ENCODE measurements around the gene DYDC1. TPM values are rescaled to one million over a fixed set of nuclear protein-coding genes. Genes with fewer than 3 reads are reported as not detected.
"Not testable (repeated sequence)": the region's sequence is repeated elsewhere in the genome, so short reads cannot be mapped to it uniquely, and the experiment has no call there.

DYDC1 gene
- total RNA-seq, 1 experiment from 2014 or later, result not detected

DNA sequence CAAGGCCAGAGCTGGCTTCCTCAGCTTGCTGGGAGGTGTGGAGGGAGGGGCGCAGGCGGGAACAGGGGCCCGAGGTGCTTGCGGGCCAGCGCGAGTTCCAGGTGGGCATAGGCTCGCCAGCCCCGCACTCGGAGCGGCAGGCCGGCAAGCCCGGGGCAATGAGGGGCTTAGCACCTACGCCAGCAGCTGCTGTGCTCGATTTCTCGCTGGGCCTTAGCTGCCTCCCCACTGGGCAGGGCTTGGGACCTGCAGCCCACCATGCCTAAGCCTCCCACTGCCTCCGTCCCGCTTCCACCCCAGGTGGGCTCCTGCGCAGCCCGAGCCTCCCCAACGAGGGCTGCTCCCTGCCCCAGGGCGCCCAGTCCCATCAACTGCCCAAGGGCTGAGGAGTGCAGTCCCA lies 41.2 kb downstream of the DYDC1 start:
- Histone ChIP-seq H3K27me3 (replicated peaks; ENCODE audit: insufficient read depth, low read depth, low read length, poor library complexity) (no peaks in the 10 kb centered on the region), H3K9me3 (ENCODE audit: low read depth, low read length, poor library complexity, severe bottlenecking) (peaks cover 4% of the 10 kb centered on the region), H3K4me3 (ENCODE audit: low read depth, low read length, poor library complexity, severe bottlenecking) (no peak overlapping the region), H3K27ac (ENCODE audit: low read depth, low read length, poor library complexity, severe bottlenecking) (no peak overlapping the region), H3K36me3 (ENCODE audit: insufficient read depth, low read length, poor library complexity, severe bottlenecking) (no peaks in the 10 kb centered on the region), H3K4me1 (ENCODE audit: insufficient read depth, low read length, poor library complexity, severe bottlenecking) (no peaks in the 10 kb centered on the region)
- TF ChIP-seq, protein P1, sequence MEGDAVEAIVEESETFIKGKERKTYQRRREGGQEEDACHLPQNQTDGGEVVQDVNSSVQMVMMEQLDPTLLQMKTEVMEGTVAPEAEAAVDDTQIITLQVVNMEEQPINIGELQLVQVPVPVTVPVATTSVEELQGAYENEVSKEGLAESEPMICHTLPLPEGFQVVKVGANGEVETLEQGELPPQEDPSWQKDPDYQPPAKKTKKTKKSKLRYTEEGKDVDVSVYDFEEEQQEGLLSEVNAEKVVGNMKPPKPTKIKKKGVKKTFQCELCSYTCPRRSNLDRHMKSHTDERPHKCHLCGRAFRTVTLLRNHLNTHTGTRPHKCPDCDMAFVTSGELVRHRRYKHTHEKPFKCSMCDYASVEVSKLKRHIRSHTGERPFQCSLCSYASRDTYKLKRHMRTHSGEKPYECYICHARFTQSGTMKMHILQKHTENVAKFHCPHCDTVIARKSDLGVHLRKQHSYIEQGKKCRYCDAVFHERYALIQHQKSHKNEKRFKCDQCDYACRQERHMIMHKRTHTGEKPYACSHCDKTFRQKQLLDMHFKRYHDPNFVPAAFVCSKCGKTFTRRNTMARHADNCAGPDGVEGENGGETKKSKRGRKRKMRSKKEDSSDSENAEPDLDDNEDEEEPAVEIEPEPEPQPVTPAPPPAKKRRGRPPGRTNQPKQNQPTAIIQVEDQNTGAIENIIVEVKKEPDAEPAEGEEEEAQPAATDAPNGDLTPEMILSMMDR (conservative IDR thresholded peaks at IDR 0.05; ENCODE audit: low read depth, low read length), result no peak
- no peak for TF ChIP-seq EZH2 (IDR thresholded peaks at IDR 0.05; ENCODE audit: borderline replicate concordance, low read depth, low read length, poor library complexity, severe bottlenecking)
- no peak for DNase-seq (ENCODE audit: low spot score)
- intact Hi-C loops (cut with micrococcal nuclease; ENCODE audit: unreplicated experiment), result no loop called here
- no TSS peak for BruUV-seq (replicated peaks)
- ChIA-PET CTCF (no interaction called here), POLR2A (ENCODE audit: low non-redundant PET) (no interaction called here)

DNA sequence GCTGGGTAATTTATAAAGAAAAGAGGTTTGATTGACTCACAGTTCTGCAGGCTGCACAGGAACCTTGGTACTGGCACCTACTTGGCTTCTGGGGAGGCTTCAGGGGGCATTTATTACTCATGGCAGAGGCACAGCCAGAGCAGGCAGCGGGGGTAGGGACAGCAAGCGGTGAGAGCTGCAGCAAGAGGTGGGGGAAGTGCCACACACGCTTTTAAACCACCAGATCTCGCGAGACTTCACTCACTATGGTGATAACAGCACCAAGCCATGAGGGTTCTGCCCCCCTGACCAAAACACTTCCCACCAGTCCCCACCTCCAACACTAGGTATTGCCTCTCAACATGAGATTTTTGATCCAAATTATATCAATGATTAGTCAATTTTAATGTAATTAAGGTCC lies 43.0 kb downstream of the DYDC1 start:
- TF ChIP-seq, protein P1 (conservative IDR thresholded peaks at IDR 0.05; ENCODE audit: low read depth, low read length), result no peak
- TF ChIP-seq EZH2 (IDR thresholded peaks at IDR 0.05; ENCODE audit: borderline replicate concordance, low read depth, low read length, poor library complexity, severe bottlenecking), result no peak
- no TSS peak for BruUV-seq (replicated peaks)
- Histone ChIP-seq H3K27me3 (replicated peaks; ENCODE audit: insufficient read depth, low read depth, low read length, poor library complexity) (no peaks in the 10 kb centered on the region), H3K4me3 (ENCODE audit: low read depth, low read length, poor library complexity, severe bottlenecking) (no peak overlapping the region), H3K4me1 (ENCODE audit: insufficient read depth, low read length, poor library complexity, severe bottlenecking) (no peaks in the 10 kb centered on the region), H3K9me3 (ENCODE audit: low read depth, low read length, poor library complexity, severe bottlenecking) (peaks cover 4% of the 10 kb centered on the region), H3K27ac (ENCODE audit: low read depth, low read length, poor library complexity, severe bottlenecking) (no peak overlapping the region), H3K36me3 (ENCODE audit: insufficient read depth, low read length, poor library complexity, severe bottlenecking) (no peaks in the 10 kb centered on the region)
- intact Hi-C loops (cut with micrococcal nuclease; ENCODE audit: unreplicated experiment), result no loop called here
- no peak for DNase-seq (ENCODE audit: low spot score)
- ChIA-PET POLR2A (ENCODE audit: low non-redundant PET) (no interaction called here), CTCF (no interaction called here)

DNA sequence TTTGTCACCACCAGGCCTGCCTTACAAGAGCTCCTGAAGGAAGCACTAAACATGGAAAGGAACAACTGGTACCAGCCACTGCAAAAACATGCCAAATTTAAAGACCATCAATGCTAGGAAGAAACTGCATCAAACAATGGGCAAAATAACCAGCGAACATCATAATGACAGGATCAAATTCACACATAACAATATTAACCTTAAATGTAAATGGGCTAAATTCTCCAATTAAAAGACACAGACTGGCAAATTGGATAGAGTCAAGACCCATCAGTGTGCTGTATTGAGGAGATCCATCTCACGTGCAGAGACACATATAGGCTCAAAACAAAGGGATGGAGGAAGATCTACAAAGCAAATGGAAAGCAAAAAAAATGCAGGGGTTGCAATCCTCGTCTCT lies 50.6 kb downstream of the DYDC1 start:
- H3K9me3 ChIP-seq (ENCODE audit: low read depth, low read length, poor library complexity, severe bottlenecking); H3K4me3 ChIP-seq (ENCODE audit: low read depth, low read length, poor library complexity, severe bottlenecking); H3K27ac ChIP-seq (ENCODE audit: low read depth, low read length, poor library complexity, severe bottlenecking); H3K4me1 ChIP-seq (ENCODE audit: insufficient read depth, low read length, poor library complexity, severe bottlenecking); DNase-seq (ENCODE audit: low spot score); H3K36me3 ChIP-seq (ENCODE audit: insufficient read depth, low read length, poor library complexity, severe bottlenecking); intact Hi-C loops (cut with micrococcal nuclease; ENCODE audit: unreplicated experiment); H3K27me3 ChIP-seq (replicated peaks; ENCODE audit: insufficient read depth, low read depth, low read length, poor library complexity); CTCF ChIA-PET; POLR2A ChIA-PET (ENCODE audit: low non-redundant PET); BruUV-seq (replicated peaks): not testable (repeated sequence)

DNA sequence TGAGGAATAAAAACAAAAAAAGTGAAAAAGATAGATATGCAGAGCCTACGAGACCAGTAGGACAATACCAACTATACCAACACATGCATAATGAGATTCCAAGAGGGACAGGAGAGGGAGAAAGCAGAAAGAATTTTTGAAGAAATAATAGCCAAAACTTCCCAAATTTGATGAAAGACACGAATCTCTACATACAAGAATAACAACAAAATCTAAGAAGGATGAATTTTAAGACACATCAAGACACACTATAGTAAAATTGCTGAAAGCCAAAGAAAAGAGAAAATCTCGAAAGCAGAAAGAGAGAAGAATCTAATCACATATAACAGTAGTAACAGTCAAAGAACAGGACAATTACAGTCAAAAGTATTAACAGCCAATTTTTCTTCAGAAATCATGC lies 59.6 kb downstream of the DYDC1 start:
- Histone ChIP-seq H3K36me3 (ENCODE audit: insufficient read depth, low read length, poor library complexity, severe bottlenecking) (no peaks in the 10 kb centered on the region), H3K9me3 (ENCODE audit: low read depth, low read length, poor library complexity, severe bottlenecking) (no peaks in the 10 kb centered on the region), H3K4me1 (ENCODE audit: insufficient read depth, low read length, poor library complexity, severe bottlenecking) (no peaks in the 10 kb centered on the region), H3K4me3 (ENCODE audit: low read depth, low read length, poor library complexity, severe bottlenecking) (no peak overlapping the region), H3K27me3 (replicated peaks; ENCODE audit: insufficient read depth, low read depth, low read length, poor library complexity) (no peaks in the 10 kb centered on the region), H3K27ac (ENCODE audit: low read depth, low read length, poor library complexity, severe bottlenecking) (no peak overlapping the region)
- POLR2A ChIA-PET (ENCODE audit: low non-redundant PET), result no interaction called here
- intact Hi-C loops (cut with micrococcal nuclease; ENCODE audit: unreplicated experiment), result no loop called here
- CTCF ChIA-PET, result no interaction called here
- DNase-seq (ENCODE audit: low spot score), result no peak
- no peak for TF ChIP-seq EZH2 (IDR thresholded peaks at IDR 0.05; ENCODE audit: borderline replicate concordance, low read depth, low read length, poor library complexity, severe bottlenecking)
- TF ChIP-seq, protein P1 (conservative IDR thresholded peaks at IDR 0.05; ENCODE audit: low read depth, low read length), result no peak
- BruUV-seq (replicated peaks), result no TSS peak

Data from A673 (cell line).